NCI-H446 treated with DMSO at 0.1 percent for 48 hours (cell line): ENCODE measurements around the gene SORCS2.
"Not testable (repeated sequence)": the region's sequence is repeated elsewhere in the genome, so short reads cannot be mapped to it uniquely, and the experiment has no call there.

Experiments used
- DNase-seq: peaks from one replicate; lab custom pipeline; 2025; lab: John Stamatoyannopoulos, UW

Gene SORCS2

DNA sequence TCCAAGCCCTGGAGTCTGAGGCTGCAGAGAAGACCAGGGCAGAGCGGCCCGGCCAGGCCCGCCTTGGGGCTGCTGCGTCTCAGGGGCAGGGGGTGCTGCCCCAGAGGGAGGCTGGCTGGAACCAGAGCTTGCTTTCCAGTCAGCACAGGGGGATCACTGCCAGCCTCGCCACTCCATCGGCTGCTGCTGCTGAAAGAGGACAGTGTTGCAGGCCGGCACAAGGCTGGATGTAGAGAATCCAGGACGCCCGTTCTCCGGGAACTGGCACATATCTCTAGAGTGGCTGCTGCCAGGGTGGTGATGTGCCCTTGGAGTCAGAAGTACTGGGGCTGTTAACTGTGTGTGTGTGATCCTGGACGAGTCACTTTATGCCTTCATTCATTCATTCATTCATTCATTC, 31.9 kb upstream of the SORCS2 start:
- no peak for DNase-seq

- DNase-seq, result no peak
These were observed 31.3 kb upstream of the SORCS2 start for GRCh38 chr4:7160951-7161440.

DNA sequence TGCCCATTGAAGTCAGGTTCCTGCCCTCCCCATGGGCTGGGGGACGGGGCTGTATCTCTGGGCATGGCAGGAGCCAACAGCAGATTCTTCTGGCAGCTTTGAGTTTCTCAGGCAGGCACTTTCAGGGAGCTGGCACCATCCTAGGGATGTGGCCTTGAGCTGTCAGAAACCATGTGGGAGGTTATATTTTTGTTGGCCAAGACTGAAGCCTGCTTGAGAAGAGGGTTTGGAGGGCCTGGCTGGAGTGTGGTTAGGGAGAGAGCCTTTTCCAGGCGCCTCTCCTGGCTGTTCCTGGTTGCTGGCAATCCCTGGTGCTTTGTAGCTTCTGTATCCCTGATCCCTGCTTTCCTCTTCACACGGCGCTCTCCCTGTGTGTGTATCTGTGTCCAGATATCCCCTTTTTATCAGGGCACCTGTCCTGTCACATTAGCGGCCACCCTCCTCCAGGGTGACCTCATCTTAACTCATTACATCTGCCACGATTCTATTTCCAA, 30.6 kb upstream of the SORCS2 start:
- no peak for DNase-seq

GRCh38 chr4:7165056-7165873, 27.1 kb upstream of the SORCS2 start:
- not testable (repeated sequence) for DNase-seq

DNA sequence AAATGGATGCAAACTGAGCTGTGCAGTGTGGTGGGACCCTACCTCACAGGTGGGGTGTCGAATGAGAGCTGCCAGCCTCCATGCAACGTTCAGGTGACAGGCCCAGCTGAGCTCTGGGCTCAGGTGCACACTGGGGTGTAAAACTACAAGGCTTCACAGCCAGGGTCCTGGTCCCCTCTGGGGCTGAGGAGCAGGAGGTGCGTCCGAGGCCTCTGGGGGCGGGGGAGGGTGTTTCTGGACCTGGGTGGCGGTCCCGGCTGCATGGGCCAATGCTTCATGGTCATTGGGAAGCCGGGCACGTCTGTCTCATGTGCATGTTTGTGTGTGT, 26.5 kb upstream of the SORCS2 start:
- DNase-seq, result no peak

GRCh38 chr4:7166237-7166636, 26.1 kb upstream of the SORCS2 start:
- DNase-seq, result no peak

DNA sequence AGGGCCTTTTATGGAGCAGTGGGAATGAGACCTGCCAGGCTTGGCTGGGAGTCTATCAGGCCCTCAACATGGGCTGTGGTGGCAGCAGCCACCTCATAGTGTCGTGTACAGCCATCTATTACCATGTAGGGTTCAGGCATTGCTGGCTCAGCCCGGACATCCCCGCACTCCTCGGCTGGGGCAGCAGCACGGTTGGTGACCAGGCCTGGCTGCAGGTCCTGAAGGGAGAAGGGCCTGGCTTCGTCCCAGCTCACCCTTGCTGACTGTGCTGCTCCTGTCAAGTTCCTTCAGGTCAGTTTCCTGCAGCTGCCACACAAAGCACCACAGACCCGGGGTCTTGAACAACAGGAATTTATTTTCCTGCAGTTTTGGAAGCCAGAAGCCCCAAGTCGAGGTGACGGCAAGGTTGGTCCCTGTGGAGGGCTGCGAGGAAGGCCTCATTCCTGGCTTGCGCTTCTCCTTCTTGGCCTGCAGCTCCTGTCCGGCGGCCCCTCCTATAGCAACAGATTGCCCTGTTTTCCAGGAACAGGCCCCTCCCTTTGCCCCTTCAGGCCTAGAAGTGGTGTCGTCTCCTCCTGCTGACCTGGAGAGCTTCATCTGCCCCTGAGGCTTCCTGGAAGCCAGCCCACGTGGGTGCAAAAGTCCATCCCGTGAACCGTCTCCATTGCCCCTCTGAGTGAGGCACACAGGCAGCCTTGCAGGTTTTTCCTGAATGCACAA, 25.2 kb upstream of the SORCS2 start:
- no peak for DNase-seq

DNA sequence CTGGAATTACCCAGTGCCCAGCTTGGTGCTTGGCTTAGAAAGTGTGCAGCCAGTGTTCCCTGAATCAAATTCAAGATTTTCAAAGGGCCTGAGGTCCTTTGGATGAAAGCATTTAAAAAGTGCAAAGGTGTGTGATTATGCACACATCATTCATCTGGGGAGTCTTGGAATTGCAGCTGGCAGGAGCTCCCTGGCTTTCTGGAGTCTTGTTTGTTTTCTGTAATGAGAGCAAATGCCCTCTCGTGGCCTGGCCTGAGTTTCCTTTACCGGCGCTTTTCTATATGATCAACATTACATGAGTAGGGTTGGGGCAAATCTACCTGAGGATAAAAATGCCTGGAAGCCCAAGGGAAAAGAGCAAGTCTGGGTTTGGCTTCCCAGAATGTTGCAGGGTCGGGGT, 24.6 kb upstream of the SORCS2 start:
- no peak for DNase-seq

GRCh38 chr4:7168106-7168505, 24.2 kb upstream of the SORCS2 start:
- no peak for DNase-seq

GRCh38 chr4:7169134-7169533, 23.2 kb upstream of the SORCS2 start:
- no peak for DNase-seq

DNA sequence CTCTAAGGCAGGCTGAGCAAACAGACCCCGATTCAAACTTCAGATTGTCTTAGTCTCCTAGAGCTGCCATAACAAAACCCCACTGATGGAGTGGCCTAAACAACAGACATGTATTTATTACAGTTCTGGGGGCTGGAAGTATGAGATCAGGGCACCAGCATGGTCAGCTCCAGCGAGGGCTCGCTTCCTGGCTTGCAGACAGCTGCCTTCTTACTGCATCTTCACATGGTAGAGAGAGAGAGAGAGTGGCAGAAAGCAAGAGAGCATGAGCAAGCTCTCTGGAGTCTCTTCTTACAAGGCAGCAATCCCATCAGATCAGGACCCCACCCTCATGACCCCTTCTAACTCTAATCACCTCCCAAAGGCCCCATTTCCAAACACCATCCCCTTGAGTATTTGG, 22.3 kb upstream of the SORCS2 start:
- DNase-seq, result no peak

- DNase-seq, result no peak
These were observed 21.0 kb upstream of the SORCS2 start for GRCh38 chr4:7171191-7171900.

DNA sequence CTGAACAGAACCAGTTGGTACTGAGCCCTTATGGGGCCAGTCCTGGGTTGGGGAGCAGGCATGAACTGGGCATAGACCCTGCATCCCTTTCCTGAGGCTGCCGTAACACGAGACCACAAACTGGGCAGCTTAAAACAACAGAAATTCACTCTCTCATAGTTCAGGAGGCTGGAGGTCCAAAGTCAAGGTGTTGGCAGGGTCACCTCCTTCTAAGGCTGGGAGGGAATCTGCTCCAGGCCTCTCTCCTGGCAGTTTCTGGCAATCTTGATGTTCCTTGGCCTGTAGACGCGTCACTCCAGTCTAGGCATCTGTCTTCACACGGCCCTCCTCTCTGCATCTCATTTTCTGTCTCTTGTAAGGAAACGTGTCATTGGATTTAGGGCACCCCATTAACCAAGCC, 19.8 kb upstream of the SORCS2 start:
- no peak for DNase-seq

DNA sequence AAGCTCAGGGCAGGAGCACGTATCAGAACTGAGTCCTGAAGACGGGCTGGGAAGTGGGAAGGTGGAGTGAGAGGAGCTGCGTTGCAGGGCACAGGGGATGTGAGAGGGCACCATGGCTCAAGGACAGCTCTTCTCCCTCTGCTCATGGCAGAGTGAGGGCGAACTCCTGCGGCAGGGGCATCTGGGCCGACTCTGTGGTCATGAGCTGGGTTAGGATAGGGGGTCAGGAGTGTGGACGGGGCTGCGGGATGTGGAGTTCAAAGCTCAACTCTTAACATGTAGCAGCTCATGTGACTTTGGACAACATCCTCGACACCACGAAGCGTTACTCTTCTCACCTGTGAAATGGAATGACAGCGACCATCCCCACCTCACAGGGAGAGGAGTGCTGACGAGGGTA, 19.4 kb upstream of the SORCS2 start:
- DNase-seq, result no peak

DNA sequence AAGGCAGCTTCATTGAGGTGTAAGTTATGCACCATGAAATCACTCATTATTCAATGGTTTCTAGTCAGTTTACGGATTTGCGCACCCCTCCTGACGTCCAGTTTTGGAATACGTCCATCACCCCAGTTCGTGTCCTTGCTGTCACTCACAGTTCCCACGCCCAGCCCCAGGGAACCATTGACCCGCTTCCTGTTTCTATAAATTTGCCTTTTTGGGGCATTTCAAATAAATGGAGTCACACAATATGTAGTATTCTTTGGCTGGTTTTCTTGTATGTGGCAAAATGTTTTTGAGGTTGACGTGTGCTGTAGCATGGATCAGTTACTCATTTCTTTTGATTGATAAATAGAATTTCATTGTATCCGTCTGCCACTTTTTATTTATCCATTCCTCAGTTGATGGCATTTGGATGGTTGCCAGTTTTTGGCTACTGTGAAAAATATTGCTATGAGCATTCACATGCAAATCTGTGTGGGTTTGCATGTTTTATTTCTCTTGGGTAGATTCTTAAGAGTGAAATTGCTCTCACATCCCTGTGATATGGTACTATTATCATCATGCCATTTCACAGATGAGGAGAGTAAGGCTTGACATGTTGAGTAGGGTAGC, 18.4 kb upstream of the SORCS2 start:
- no peak for DNase-seq

- DNase-seq, result no peak
These were observed 13.2 kb upstream of the SORCS2 start for GRCh38 chr4:7179158-7179557.

GRCh38 chr4:7180938-7181337, 11.4 kb upstream of the SORCS2 start:
- DNase-seq, result no peak

- no peak for DNase-seq
These were observed 9.7 kb upstream of the SORCS2 start for GRCh38 chr4:7182616-7183015.

DNA sequence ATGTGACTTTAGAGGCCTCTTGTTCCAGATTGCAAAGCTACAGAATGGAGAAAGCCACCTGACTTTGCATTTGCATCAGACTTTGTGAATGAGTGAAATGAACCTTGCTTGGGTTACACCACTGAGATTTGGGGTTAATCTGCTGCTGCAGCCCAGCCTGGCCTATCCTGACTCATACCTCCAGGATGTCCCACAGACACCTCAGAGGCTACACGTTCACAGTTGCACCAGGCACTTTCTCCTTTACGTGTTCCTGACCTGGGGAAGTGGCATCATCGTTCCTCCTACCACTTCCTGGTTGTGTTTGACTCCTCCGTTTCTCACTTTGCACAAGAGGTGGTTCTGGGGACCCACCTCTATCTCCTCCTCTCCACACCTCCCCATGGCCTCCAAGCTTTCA, 9.2 kb upstream of the SORCS2 start:
- no peak for DNase-seq

DNA sequence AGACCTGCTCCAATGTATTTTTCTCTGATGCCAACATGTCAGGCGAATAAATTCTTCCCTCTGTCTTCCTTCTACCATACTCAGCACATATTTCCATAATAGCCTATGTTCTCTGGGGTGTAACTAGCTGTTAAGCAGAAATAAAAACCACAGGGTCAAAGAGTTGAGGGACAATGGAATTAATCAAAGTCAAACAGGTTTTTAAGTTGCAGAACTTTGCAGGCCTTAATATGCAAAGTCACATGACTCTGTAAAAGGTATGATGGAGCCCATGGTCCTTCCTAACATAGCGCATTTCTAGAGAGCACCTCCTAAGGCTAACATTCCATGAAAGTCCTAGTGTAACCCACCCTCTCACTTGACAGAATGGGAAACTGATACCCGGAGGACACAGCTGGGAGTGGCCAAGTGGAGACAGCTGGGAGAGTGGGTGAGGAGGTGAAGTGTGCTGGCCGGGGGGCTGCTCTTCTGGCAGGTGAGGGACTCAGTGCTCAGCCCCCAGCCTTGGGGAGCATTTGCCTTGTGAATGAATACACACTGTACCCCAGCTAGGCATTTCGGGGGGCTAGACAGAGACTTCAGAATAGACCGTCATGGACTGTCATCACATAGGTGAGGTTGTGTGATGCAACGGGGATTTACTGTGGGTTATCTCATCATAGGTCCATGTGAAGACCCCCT, 8.4 kb upstream of the SORCS2 start:
- DNase-seq, result no peak

DNA sequence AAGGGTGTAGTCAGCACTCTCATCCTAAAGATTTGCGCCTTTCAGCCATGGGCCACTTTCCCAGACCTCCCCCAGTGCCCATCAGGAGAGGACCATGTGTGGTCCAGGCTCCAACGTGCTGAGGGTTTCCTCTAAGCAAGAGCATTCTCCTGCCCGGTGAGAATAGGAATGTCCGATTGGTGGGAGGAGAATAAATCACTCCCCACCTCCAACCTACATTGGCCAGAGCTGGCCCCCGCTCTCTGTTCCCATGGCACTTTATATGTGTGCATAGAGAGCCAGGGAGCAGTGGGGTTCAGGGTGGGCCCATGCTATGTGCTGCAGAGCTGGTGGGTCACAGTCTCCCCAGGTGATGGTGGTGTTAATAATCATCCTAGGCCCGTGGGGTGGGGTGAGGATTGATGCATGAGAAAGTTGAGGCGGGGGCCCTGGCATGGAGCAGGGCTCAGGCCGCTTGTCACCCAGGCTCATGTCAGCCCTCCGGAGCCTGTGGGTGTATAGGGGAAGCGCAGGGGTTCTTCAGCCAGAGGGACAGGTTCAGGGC, 6.8 kb upstream of the SORCS2 start:
- no peak for DNase-seq
